Neutrophil (primary cell): ENCODE measurements around the gene CPNE9.
A peak's percentile ranks its signal among the peaks of the same experiment; 100 is the strongest.

ENCODE experiments used
- H3K27ac ChIP-seq: fragments of 200-600 bp; sonication (generic); 2 replicates; pipeline ENCODE4 v1.5.1; 2016; ENCODE audit warnings: mild to moderate bottlenecking, moderate library complexity
- H3K27me3 ChIP-seq: fragments of 200-600 bp; sonication (generic); 2 replicates; pipeline ENCODE4 v1.6.0; 2016; ENCODE audit warnings: mild to moderate bottlenecking
- H3K36me3 ChIP-seq: fragments of 200-600 bp; sonication (generic); 2 replicates; pipeline ENCODE4 v1.5.1; 2017
- H3K4me1 ChIP-seq, 2 experiments: fragments of 200-600 bp in 1 of 2; sonication (generic) in 1 of 2; 1 replicate in 1 of 2; 2 replicates in 1 of 2; pipeline versions ENCODE4 v1.5.1 to v1.6.1; 2013 to 2016; ENCODE audit warnings: low read depth in 1 of 2, low read length in 1 of 2, mild to moderate bottlenecking in 1 of 2, moderate library complexity in 1 of 2; ENCODE audit not compliant: control insufficient read depth in 1 of 2, insufficient read depth in 1 of 2
- H3K4me3 ChIP-seq, 2 experiments: fragments of 200-600 bp in 1 of 2; sonication (generic) in 1 of 2; 1 replicate in 1 of 2; 2 replicates in 1 of 2; pipeline ENCODE4 v1.5.1; 2013 to 2016; ENCODE audit warnings: low read depth in 1 of 2, low read length in 1 of 2, mild to moderate bottlenecking in 1 of 2, moderate library complexity in 1 of 2
- H3K9me3 ChIP-seq: fragments of 200-600 bp; sonication (generic); 2 replicates; pipeline ENCODE4 v1.5.1; 2016
- TF ChIP-seq, protein P1 (sequence below): fragments of 200-600 bp; sonication (generic); IDR thresholded peaks from 2 replicates; pipeline ENCODE4 v1.5.1; 2016; ENCODE audit warnings: antibody characterized with exemption

The CPNE9 gene

GRCh38 chr3:9779075-9779593 lies 75.5 kb downstream of the CPNE9 start:
- Histone ChIP-seq H3K4me1 (peaks cover 45% of the 10 kb centered on the region in 2 experiments), H3K9me3 (no peaks in the 10 kb centered on the region), H3K4me3 (no peak overlapping the region), H3K27ac (peak overlapping the region; percentile 94), H3K27me3 (no peaks in the 10 kb centered on the region), H3K36me3 (peaks cover 21% of the 10 kb centered on the region)
- TF ChIP-seq, protein P1, sequence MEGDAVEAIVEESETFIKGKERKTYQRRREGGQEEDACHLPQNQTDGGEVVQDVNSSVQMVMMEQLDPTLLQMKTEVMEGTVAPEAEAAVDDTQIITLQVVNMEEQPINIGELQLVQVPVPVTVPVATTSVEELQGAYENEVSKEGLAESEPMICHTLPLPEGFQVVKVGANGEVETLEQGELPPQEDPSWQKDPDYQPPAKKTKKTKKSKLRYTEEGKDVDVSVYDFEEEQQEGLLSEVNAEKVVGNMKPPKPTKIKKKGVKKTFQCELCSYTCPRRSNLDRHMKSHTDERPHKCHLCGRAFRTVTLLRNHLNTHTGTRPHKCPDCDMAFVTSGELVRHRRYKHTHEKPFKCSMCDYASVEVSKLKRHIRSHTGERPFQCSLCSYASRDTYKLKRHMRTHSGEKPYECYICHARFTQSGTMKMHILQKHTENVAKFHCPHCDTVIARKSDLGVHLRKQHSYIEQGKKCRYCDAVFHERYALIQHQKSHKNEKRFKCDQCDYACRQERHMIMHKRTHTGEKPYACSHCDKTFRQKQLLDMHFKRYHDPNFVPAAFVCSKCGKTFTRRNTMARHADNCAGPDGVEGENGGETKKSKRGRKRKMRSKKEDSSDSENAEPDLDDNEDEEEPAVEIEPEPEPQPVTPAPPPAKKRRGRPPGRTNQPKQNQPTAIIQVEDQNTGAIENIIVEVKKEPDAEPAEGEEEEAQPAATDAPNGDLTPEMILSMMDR = no peak
